Measurements from ENCODE around the gene PDZD11.
"Not testable (repeated sequence)": the region's sequence is repeated elsewhere in the genome, so short reads cannot be mapped to it uniquely, and the experiment has no call there.

PDZD11 gene, protein sequence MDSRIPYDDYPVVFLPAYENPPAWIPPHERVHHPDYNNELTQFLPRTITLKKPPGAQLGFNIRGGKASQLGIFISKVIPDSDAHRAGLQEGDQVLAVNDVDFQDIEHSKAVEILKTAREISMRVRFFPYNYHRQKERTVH

DNA sequence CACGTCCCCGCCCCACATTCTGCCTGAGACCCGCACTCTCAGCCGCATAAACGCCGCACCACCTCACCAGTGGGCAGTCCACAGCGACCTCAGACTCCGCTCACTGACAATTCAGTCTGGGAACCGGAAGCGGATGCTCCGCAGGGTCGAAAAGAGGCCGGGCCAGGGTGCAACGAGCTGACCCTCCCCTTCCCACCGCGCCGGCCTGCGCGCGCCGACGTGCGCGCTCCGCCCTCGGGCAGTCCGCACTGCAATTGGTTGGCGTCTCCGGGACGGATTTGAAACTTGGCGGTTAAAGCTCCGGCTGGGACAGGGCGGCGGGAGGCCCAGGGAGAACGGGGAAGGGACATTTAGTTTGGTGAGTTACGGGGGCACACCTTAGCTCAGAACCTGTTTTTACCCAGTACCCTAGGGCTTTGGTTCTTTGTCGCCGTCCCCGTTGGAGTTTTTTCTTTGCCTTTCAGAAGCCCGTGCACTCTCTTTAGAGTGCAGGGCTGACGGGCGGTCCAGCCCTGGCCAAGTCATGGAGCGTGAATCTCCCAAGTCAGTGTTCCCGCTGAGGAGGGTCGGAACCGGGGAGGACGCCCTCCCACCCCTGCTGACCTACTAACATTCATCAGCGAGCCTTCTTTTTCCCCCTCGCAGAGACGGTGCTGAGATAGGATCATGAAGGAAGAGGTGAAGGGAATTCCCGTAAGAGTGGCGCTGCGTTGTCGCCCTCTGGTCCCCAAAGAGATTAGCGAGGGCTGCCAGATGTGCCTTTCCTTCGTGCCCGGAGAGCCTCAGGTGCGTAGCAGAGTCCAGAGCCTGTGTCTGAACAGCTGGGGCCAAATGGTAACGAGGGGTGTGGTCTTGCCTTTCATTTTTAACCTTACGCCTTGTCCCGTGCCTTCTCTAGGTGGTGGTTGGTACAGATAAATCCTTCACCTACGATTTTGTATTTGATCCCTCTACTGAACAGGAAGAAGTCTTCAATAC, at the start of gene PDZD11, which contains the start of gene KIF4A:
Gene PDZD11 (minus strand): TSS at position 135 of the 978 bp plus-strand sequence. CDS start 586 bp downstream, outside the sequence.
Gene KIF4A (plus strand): TSS at position 312 of the 978 bp plus-strand sequence. CDS start 355 bp downstream, at position 667.
- DNase-seq = peak; percentile 83

DNA sequence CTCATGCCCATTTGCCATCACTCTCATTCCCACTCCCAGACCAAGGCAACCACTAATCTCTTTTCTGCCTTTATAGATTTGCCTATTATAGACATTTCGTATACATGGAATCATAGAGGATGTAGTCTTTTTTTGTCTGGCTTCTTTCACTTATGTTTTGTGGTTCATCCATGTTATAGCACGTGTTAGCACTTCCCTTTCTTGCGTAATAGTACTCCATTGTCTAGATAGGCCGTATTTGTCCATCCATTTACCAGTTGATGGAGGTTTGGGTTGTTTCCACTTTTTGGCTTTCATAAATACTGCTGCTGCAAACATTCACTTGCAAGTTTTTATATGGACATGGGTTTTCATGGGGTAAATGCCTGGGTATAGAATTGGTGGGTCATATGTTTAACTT, 48.6 kb upstream of the PDZD11 start:
- no peak for DNase-seq

DNA sequence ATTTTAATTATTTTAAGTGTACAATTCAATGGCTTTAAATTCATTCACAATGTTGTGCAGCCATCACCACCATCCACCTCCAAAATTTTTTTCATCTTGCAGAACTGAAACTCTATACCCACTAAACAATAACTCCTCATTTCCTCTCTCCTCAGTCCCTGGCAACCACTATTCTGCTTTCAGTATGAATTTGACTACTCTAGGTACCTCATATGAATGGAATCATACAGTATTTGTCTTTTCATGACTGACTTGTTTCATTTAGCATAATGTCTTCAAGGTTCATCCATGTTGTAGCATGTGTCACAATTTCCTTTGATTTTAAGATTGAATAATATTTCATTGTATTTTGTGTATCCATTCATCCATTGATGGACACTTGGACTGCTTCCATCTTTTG, 47.0 kb upstream of the PDZD11 start:
- no peak for DNase-seq

- DNase-seq = no peak
These were observed 42.9 kb upstream of the PDZD11 start for GRCh38 chrX:70332600-70332999.

- DNase-seq = no peak
These were observed 41.4 kb upstream of the PDZD11 start for GRCh38 chrX:70331161-70331560.

GRCh38 chrX:70324326-70324725, 34.6 kb upstream of the PDZD11 start:
- no peak for DNase-seq

DNA sequence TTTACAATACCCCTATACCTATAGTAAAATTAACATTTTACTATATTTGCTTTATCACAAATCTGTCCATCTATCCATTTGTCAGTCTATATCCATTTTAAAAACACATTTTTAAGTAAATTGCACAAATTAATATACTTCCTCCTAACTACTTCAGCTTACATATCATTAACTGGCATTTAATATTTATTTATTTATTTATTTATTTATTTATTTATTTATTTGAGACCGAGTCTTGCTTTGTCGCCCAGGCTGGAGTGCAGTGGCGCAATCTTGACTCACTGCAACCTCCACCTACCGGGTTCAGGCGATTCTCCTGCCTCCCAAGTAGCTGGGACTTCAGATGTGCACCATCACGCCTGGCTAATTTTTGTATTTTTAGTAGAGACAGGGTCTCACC, 33.9 kb upstream of the PDZD11 start:
- DNase-seq = not testable (repeated sequence)

- no peak for DNase-seq
These were observed 33.1 kb upstream of the PDZD11 start for GRCh38 chrX:70322784-70323183.

GRCh38 chrX:70313503-70313902, 23.8 kb upstream of the PDZD11 start:
- DNase-seq = no peak

GRCh38 chrX:70301716-70302115, 12.0 kb upstream of the PDZD11 start:
- DNase-seq = no peak

DNA sequence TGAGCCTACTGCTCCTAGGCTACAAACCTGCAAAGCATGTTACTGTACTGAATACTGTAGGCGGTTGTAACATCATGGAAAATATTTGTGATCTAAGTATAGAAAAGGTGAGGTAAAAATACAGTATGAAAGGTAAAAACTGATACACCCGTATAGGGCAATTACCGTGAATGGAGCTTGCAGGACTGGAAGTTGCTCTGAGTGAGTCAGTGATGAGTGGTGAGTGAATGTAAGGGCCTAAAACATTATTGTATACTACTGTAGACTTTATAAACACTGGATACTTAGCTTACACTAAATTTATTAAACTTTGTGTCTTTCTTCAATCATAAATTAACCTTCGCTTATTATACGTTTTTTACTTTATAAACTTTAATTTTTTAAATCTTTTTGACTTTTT, 3.9 kb upstream of the PDZD11 start:
- DNase-seq = no peak

DNA sequence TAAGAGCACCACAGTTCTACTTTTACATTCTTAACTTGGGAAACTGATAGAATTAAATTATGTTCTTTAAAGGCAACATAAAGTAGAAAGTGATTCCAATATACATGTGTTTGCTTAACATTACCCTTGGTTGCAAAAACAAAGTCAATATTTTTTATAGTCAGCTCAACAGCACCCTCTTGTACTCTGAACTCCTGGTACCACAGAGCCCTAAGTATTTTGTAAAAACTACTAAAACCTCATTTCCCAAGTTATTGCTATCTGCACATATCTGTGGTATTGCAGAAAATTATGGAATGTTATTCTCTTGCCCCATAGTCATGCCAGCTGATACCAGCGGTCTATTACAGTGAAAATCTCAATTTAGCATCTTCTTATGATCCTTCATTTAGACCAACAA, 3.1 kb upstream of the PDZD11 start:
- no peak for DNase-seq

GRCh38 chrX:70289168-70289792, 447 bp downstream of the PDZD11 start:
- DNase-seq = no peak

GRCh38 chrX:70281951-70282350, 7.8 kb downstream of the PDZD11 start, which contains the start of gene RAB41:
Gene RAB41 (plus strand): TSS chrX:70282172. CDS start chrX:70282218, 46 bp downstream.
- DNase-seq = no peak

DNA sequence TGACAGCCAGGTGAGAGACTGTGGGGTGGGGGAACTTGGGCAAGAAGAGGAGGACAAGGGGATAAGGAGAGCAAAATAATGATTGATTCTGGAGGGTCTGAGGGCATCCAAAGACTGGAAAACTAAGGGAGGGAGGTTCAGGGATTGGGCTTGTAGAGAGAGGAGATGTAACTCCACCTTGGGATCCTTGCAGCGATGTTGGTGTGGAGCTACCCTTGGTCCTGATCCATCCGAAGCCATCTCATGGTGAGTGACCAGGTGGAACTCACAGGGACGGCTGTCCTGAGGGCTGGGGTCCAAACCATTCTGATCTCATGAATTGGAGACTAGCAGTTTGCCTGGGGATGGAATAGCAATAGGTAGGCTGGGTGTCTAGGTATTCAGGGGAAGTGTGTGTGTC, 9.2 kb downstream of the PDZD11 start:
- DNase-seq = no peak

- DNase-seq = no peak
These were observed 10.6 kb downstream of the PDZD11 start for GRCh38 chrX:70279081-70279480.

- not testable (repeated sequence) for DNase-seq
These were observed 15.7 kb downstream of the PDZD11 start for GRCh38 chrX:70274029-70274428.

- no peak for DNase-seq
These were observed 21.7 kb downstream of the PDZD11 start, which contains the start of gene ARR3 for GRCh38 chrX:70268034-70268433. Gene ARR3 (plus strand): TSS chrX:70268334. CDS start chrX:70269386, 1,052 bp downstream.

DNA sequence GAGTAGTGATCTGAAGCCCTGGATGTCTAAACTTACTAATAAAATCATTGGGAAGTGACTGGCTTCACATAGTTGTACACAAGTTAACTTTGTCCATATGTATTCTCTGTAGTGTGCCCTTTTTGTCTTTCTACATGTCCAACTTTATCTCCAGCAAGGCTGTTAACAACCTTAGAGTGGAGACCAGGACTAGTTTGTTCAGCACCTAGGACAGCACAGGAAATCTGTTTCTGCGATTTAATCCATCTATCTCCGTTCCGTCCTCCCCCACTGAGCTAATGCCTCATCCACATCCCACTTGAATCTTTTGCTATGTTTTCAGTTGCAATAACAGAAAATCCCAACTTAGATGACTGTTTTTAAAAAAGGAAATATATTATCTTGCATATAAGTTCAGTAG, 24.9 kb downstream of the PDZD11 start:
- no peak for DNase-seq

- peak; percentile 73 for DNase-seq
These were observed 26.7 kb downstream of the PDZD11 start for GRCh38 chrX:70262952-70263567.

DNA sequence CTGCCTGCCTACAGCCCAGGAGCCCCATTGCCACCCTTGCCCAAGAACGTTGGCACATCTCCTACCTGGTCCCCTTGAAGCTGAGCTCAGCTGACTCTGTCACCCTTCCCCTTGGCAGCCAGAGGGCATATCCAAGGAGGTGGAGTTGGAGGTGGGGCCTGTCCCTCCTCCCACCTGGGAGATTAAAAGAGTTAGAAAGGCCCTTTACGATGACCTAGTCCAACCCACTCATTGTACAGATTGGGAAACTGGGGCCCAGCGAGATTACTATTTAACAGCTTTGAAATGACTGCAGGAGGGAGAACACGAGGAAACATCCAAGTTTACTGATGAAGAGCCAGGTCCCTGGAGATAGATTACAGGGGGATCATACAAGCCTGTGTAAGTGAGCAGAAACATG, 29.6 kb downstream of the PDZD11 start, which contains the start of gene P2RY4:
Gene P2RY4 (minus strand): TSS at position 101 of the 400 bp plus-strand sequence. CDS start 580 bp downstream, outside the sequence.
- DNase-seq = no peak

DNA sequence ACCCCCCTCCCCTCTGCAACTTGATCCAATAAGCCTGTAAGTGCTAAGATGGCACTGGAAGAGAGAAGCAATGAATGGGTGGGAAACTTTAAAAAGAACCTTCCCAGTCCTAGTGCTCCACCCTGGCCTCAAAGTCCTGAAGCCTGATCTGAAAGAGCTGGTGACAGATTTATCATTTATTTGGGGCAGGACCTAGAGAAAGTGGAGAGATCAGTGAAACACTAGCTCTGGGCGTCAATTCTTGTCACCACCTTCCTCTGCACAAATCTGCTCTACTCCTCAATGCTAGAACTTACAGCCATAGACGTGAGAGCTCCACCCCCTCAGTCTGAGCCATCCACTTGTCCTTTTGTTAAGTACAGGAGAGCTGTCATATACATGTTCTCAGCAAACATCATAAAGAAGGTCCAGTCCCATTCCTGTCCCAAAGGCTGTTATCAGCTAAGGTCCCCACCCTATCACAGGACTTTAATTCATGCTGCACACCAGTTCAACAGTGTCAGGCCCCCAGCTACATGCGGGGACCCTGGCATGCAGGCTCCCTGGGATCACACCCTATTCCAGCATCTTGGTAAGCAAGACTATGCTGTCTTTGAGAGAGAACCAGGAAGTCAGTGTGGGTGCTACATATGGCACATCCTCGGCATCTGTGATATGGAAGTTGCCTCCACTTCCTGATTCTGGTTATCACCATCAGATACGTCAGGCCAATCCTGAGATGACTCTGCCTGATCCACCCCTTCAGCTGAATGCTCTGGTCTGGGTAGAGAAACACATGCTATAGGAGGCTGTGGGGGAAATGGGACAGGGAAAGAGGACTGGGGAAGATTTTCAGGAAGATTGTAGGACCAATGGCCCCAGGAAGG, 32.1 kb downstream of the PDZD11 start:
- DNase-seq = no peak
